ENCODE results near the gene TFG. TPM values are rescaled to one million over a fixed set of nuclear protein-coding genes. Genes with fewer than 3 reads are reported as not detected.

The TFG gene
- total RNA-seq, 1 donor from 2014 or later, result 111 TPM

GRCh38 chr3:100761211-100761942, 52.1 kb downstream of the TFG start:
- peak; percentile 30 for TF ChIP-seq CTCF (IDR thresholded peaks at IDR 0.05; ENCODE audit: unreplicated experiment)

GRCh38 chr3:100761951-100762350, 52.7 kb downstream of the TFG start:
- H3K4me3 Mint-ChIP-seq (ENCODE audit: low read depth), result no peak overlapping the region
- H3K4me1 Mint-ChIP-seq (ENCODE audit: low read depth), result peaks cover 2% of the 10 kb centered on the region
- no peaks in the 10 kb centered on the region for H3K36me3 Mint-ChIP-seq (ENCODE audit: insufficient read depth)
- H3K27me3 Mint-ChIP-seq, result peaks cover 2% of the 10 kb centered on the region
- no peak for TF ChIP-seq CTCF (IDR thresholded peaks at IDR 0.05; ENCODE audit: unreplicated experiment)
- DNase-seq (ENCODE audit: low spot score, unreplicated experiment), result no peak
- H3K9me3 Mint-ChIP-seq (ENCODE audit: low read depth), result no peaks in the 10 kb centered on the region
- no peak overlapping the region for H3K27ac Mint-ChIP-seq

More at GRCh38 chr3:100761211-100761942, 52.1 kb downstream of the TFG start:
- no peak for DNase-seq (ENCODE audit: low spot score, unreplicated experiment)
- H3K27ac Mint-ChIP-seq, result no peak overlapping the region
- no peak overlapping the region for H3K4me3 Mint-ChIP-seq (ENCODE audit: low read depth)
- H3K4me1 Mint-ChIP-seq (ENCODE audit: low read depth), result peaks cover 2% of the 10 kb centered on the region
- H3K9me3 Mint-ChIP-seq (ENCODE audit: low read depth), result no peaks in the 10 kb centered on the region
- no peaks in the 10 kb centered on the region for H3K36me3 Mint-ChIP-seq (ENCODE audit: insufficient read depth)
- H3K27me3 Mint-ChIP-seq, result peaks cover 2% of the 10 kb centered on the region

- peaks cover 2% of the 10 kb centered on the region for H3K27me3 Mint-ChIP-seq
- TF ChIP-seq CTCF (IDR thresholded peaks at IDR 0.05; ENCODE audit: unreplicated experiment), result no peak
- H3K4me1 Mint-ChIP-seq (ENCODE audit: low read depth), result no peaks in the 10 kb centered on the region
- no peak overlapping the region for H3K4me3 Mint-ChIP-seq (ENCODE audit: low read depth)
- no peaks in the 10 kb centered on the region for H3K36me3 Mint-ChIP-seq (ENCODE audit: insufficient read depth)
- H3K27ac Mint-ChIP-seq, result no peak overlapping the region
- no peak for DNase-seq (ENCODE audit: low spot score, unreplicated experiment)
- no peaks in the 10 kb centered on the region for H3K9me3 Mint-ChIP-seq (ENCODE audit: low read depth)
Measured at GRCh38 chr3:100765437-100765975, 56.2 kb downstream of the TFG start.

GRCh38 chr3:100766069-100766468, 56.8 kb downstream of the TFG start:
- peaks cover 2% of the 10 kb centered on the region for H3K27me3 Mint-ChIP-seq
- H3K4me1 Mint-ChIP-seq (ENCODE audit: low read depth), result no peaks in the 10 kb centered on the region
- H3K4me3 Mint-ChIP-seq (ENCODE audit: low read depth), result no peak overlapping the region
- no peaks in the 10 kb centered on the region for H3K9me3 Mint-ChIP-seq (ENCODE audit: low read depth)
- no peak for DNase-seq (ENCODE audit: low spot score, unreplicated experiment)
- no peaks in the 10 kb centered on the region for H3K36me3 Mint-ChIP-seq (ENCODE audit: insufficient read depth)
- no peak overlapping the region for H3K27ac Mint-ChIP-seq
- no peak for TF ChIP-seq CTCF (IDR thresholded peaks at IDR 0.05; ENCODE audit: unreplicated experiment)

GRCh38 chr3:100769693-100770092, 60.4 kb downstream of the TFG start:
- TF ChIP-seq CTCF (IDR thresholded peaks at IDR 0.05; ENCODE audit: unreplicated experiment), result no peak
- Mint-ChIP-seq H3K4me1 (ENCODE audit: low read depth) (no peaks in the 10 kb centered on the region), H3K27me3 (peaks cover 1% of the 10 kb centered on the region), H3K9me3 (ENCODE audit: low read depth) (no peaks in the 10 kb centered on the region), H3K27ac (no peak overlapping the region), H3K4me3 (ENCODE audit: low read depth) (no peak overlapping the region), H3K36me3 (ENCODE audit: insufficient read depth) (no peaks in the 10 kb centered on the region)
- DNase-seq (ENCODE audit: low spot score, unreplicated experiment), result no peak
